Suprapubic skin (tissue), 3 donors: ENCODE data around the gene GAS7.

ENCODE experiments used
- EP300 ChIP-seq: sonication (generic); formaldehyde crosslinking; IDR thresholded peaks from one replicate; pipeline ENCODE4 v1.6.1; 2017; ENCODE audit warnings: antibody characterized with exemption
- TF ChIP-seq, protein P1 (sequence below), 2 donors: fragments of 200-600 bp in 1 of 2; fragments of 450-650 bp in 1 of 2; sonication (generic) in 1 of 2; IDR thresholded peaks; one replicate each; pipeline ENCODE4 v1.5.1; 2016 to 2019; ENCODE audit warnings: antibody characterized with exemption in 2 of 2, mild to moderate bottlenecking in 1 of 2, moderate library complexity in 1 of 2

DNA sequence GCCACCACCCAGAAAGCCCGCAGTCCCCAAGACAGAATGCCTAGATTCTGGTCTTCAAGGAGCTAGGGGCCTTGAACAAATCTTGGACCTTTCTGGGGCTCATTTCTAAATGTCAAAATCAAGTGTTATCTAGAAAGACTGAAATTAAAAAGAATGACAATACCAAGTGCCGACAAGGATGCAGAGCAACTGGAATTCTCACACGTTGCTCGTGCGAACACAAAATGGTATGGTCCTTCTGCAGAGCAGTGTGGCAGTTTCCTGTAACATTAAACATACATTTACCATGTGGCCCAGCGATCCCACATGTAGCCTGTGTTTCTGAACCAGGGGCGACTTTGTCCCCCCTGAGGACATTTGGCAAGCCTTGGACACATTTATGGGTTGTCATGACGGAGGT, 137.9 kb downstream of the GAS7 start:
- TF ChIP-seq, protein P1, sequence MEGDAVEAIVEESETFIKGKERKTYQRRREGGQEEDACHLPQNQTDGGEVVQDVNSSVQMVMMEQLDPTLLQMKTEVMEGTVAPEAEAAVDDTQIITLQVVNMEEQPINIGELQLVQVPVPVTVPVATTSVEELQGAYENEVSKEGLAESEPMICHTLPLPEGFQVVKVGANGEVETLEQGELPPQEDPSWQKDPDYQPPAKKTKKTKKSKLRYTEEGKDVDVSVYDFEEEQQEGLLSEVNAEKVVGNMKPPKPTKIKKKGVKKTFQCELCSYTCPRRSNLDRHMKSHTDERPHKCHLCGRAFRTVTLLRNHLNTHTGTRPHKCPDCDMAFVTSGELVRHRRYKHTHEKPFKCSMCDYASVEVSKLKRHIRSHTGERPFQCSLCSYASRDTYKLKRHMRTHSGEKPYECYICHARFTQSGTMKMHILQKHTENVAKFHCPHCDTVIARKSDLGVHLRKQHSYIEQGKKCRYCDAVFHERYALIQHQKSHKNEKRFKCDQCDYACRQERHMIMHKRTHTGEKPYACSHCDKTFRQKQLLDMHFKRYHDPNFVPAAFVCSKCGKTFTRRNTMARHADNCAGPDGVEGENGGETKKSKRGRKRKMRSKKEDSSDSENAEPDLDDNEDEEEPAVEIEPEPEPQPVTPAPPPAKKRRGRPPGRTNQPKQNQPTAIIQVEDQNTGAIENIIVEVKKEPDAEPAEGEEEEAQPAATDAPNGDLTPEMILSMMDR (IDR thresholded peaks at IDR 0.05) = no peak
- no peak for TF ChIP-seq EP300
